Measurements from ENCODE around the gene ACTA1. TPM values are rescaled to one million over a fixed set of nuclear protein-coding genes. Genes with fewer than 3 reads are reported as not detected.
"Not testable (repeated sequence)": the region's sequence is repeated elsewhere in the genome, so short reads cannot be mapped to it uniquely, and the experiment has no call there.

Gene ACTA1
- total RNA-seq, 3 donors from 2014 or later, result 2.8 to 4.1 TPM; not detected in 1

- no peak for TF ChIP-seq CTCF (IDR thresholded peaks at IDR 0.05)
- Histone ChIP-seq H3K9me3 (no peaks in the 10 kb centered on the region), H3K4me1 (ENCODE audit: low read depth) (peaks cover 9% of the 10 kb centered on the region), H3K4me3 (no peak overlapping the region), H3K36me3 (ENCODE audit: low read depth) (no peaks in the 10 kb centered on the region)
- intact Hi-C loops (cut with DNase I, micrococcal nuclease), result no loop called here
- ATAC-seq (no peak), DNase-seq (no peak)
These were observed 25.3 kb downstream of the ACTA1 start for GRCh38 chr1:229408458-229409037.

GRCh38 chr1:229407206-229408026, 26.5 kb downstream of the ACTA1 start:
- Histone ChIP-seq H3K36me3 (ENCODE audit: low read depth) (no peaks in the 10 kb centered on the region), H3K9me3 (no peaks in the 10 kb centered on the region), H3K4me3 (no peak overlapping the region), H3K4me1 (ENCODE audit: low read depth) (peaks cover 9% of the 10 kb centered on the region)
- intact Hi-C loops (cut with DNase I, micrococcal nuclease), result no loop called here
- no peak for TF ChIP-seq CTCF (IDR thresholded peaks at IDR 0.05)
- ATAC-seq (no peak), DNase-seq (no peak)

DNA sequence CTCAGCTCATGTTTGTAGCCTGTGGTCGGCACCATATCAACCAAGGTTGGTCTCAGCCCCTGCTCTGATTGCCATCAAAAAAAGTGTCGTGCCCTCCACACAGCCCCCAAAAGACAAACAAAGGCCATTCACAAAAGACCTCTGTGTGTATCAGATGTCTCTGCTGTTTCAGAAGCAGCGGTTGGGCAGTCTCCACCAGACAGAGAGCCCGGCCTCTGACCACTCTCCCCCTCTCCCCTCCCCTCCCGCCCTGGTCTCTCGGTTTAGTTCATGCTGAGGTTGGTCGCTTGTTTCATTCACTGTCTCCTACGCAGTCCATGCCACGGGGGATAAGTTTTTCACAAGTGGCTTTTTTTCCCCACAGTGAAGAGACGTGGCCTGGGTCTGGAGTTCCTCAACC, 27.1 kb downstream of the ACTA1 start:
- no peak for TF ChIP-seq CTCF (IDR thresholded peaks at IDR 0.05)
- intact Hi-C loops (cut with DNase I, micrococcal nuclease), result no loop called here
- Histone ChIP-seq H3K9me3 (no peaks in the 10 kb centered on the region), H3K4me1 (ENCODE audit: low read depth) (peaks cover 9% of the 10 kb centered on the region), H3K36me3 (ENCODE audit: low read depth) (no peaks in the 10 kb centered on the region), H3K4me3 (no peak overlapping the region)
- ATAC-seq, result no peak
- DNase-seq, result peak in 1 of 3 donors; percentile 12

DNA sequence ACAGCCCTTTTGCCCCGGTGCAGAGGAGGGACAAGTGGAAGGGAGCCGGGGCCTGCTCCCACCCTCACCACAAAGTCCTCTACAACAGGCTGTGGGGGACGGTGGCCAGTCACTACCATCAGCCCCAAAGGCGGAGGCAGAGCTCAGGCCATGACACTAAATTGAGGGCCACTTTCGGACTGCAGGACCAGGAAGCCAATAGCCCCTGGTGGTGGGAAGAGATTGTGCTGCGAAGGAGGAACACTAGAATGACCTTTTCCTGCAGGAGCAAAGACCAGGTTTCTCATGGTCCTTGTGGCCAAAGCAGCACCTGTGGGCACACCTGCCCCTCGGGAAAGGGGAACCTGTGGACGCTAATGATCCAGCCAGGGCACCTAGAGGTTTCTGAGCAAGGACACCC, 30.3 kb downstream of the ACTA1 start:
- H3K4me3 ChIP-seq, result no peak overlapping the region
- DNase-seq (no peak), ATAC-seq (no peak)
- H3K36me3 ChIP-seq (ENCODE audit: low read depth), result no peaks in the 10 kb centered on the region
- no peak for TF ChIP-seq CTCF (IDR thresholded peaks at IDR 0.05)
- intact Hi-C loops (cut with DNase I, micrococcal nuclease), result no loop called here
- H3K4me1 ChIP-seq (ENCODE audit: low read depth), result peaks cover 7% of the 10 kb centered on the region
- no peaks in the 10 kb centered on the region for H3K9me3 ChIP-seq

DNA sequence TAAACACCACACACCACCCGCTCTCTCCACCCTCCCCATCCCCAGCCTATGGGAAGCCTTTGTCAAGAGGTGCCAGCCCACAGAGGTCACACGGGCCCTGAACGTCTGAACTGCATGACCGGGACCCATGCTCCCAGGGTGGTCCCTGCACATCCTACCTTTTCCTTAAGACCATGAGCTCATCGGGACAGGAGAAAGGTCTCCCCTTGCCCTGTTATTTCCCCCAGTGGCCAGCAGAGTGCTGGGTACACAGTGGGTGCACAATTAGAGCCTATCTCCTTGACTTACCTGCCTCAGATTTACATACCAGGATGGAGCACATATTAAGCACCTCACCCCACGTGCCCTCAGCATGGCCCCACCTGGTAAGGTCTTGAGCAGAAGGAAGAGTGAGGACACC, 30.9 kb downstream of the ACTA1 start:
- H3K36me3 ChIP-seq (ENCODE audit: low read depth), result no peaks in the 10 kb centered on the region
- intact Hi-C loops (cut with DNase I, micrococcal nuclease), result no loop called here
- no peak for DNase-seq
- H3K9me3 ChIP-seq, result no peaks in the 10 kb centered on the region
- TF ChIP-seq CTCF (IDR thresholded peaks at IDR 0.05), result no peak
- H3K4me3 ChIP-seq, result no peak overlapping the region
- H3K4me1 ChIP-seq (ENCODE audit: low read depth), result peaks cover 7% of the 10 kb centered on the region
- ATAC-seq, result no peak

GRCh38 chr1:229402329-229402728, 31.6 kb downstream of the ACTA1 start:
- H3K4me1 ChIP-seq (ENCODE audit: low read depth); ATAC-seq; H3K4me3 ChIP-seq; intact Hi-C loops (cut with DNase I, micrococcal nuclease); DNase-seq; H3K36me3 ChIP-seq (ENCODE audit: low read depth); H3K9me3 ChIP-seq: not testable (repeated sequence)
